HCT116 (cell line): Measurements from ENCODE around the gene LCP1.

Experiments
- EGR1 ChIP-seq: IDR thresholded peaks from 2 replicates; pipeline ENCODE4 v1.6.1; 2012; ENCODE audit warnings: low read depth
- EZH2 ChIP-seq: fragments of 200-600 bp; sonication (generic); IDR thresholded peaks from 2 replicates; pipeline ENCODE4 v1.6.1; 2017; ENCODE audit warnings: antibody characterized with exemption, mixed run types
- EZH2phosphoT487 ChIP-seq: fragments of 200-600 bp; IDR thresholded peaks from 2 replicates; pipeline ENCODE4 v1.6.1; 2018; ENCODE audit warnings: antibody characterized with exemption, borderline replicate concordance
- POLR2A ChIP-seq: IDR thresholded peaks from 2 replicates; pipeline ENCODE4 v1.7.0; 2011; ENCODE audit warnings: borderline replicate concordance; ENCODE audit not compliant: insufficient read depth, insufficient read length; ENCODE audit errors: extremely low read depth
- TF ChIP-seq, protein P1 (sequence below), 3 experiments: fragments of 200-600 bp in 1 of 3; sonication (generic) in 1 of 3; IDR thresholded peaks in 2 of 3; conservative IDR thresholded peaks in 1 of 3; 2 replicates each; pipeline ENCODE4 v1.5.1; 2012 to 2017; ENCODE audit warnings: low read depth in 2 of 3, low read length in 2 of 3, antibody characterized with exemption in 1 of 3, borderline replicate concordance in 1 of 3, control low read depth in 1 of 3, mild to moderate bottlenecking in 1 of 3, mixed read lengths in 1 of 3, mixed run types in 1 of 3, moderate library complexity in 1 of 3; ENCODE audit not compliant: insufficient read depth in 1 of 3
- TF ChIP-seq, protein P2 (sequence below): IDR thresholded peaks from 2 replicates; pipeline ENCODE4 v1.6.1; 2012; ENCODE audit warnings: low read depth

DNA sequence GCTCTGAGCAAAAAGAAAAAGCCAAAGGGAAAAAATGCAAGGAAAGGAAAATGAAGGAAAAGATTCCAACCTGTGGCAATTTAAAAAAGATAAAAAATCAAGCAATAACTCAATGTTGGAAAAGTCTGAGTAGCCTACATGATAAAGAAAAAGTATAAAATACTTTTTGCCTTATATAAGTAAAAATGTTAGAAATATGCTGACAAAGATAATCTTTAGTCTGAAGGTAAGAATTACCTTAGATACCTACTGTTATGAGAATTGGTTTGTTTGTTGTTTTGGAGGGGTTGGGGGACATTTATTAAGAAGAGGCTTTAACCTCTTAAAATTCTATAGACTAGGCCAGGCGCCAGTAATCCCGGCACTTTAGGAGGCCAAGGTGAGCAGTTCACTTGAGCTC lies 47.5 kb downstream of the LCP1 start:
- TF ChIP-seq EZH2, result no peak
- TF ChIP-seq, protein P1, sequence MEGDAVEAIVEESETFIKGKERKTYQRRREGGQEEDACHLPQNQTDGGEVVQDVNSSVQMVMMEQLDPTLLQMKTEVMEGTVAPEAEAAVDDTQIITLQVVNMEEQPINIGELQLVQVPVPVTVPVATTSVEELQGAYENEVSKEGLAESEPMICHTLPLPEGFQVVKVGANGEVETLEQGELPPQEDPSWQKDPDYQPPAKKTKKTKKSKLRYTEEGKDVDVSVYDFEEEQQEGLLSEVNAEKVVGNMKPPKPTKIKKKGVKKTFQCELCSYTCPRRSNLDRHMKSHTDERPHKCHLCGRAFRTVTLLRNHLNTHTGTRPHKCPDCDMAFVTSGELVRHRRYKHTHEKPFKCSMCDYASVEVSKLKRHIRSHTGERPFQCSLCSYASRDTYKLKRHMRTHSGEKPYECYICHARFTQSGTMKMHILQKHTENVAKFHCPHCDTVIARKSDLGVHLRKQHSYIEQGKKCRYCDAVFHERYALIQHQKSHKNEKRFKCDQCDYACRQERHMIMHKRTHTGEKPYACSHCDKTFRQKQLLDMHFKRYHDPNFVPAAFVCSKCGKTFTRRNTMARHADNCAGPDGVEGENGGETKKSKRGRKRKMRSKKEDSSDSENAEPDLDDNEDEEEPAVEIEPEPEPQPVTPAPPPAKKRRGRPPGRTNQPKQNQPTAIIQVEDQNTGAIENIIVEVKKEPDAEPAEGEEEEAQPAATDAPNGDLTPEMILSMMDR (IDR thresholded peaks at IDR 0.05 in 2 of 3, conservative IDR thresholded peaks at IDR 0.05 in 1 of 3; ENCODE audit: borderline replicate concordance in 1 of 3, insufficient read depth in 1 of 3, low read depth in 2 of 3, low read length in 2 of 3), result no peak
- TF ChIP-seq POLR2A, result no peak
- TF ChIP-seq EGR1, result no peak
- no peak for TF ChIP-seq EZH2phosphoT487
- TF ChIP-seq, protein P2, sequence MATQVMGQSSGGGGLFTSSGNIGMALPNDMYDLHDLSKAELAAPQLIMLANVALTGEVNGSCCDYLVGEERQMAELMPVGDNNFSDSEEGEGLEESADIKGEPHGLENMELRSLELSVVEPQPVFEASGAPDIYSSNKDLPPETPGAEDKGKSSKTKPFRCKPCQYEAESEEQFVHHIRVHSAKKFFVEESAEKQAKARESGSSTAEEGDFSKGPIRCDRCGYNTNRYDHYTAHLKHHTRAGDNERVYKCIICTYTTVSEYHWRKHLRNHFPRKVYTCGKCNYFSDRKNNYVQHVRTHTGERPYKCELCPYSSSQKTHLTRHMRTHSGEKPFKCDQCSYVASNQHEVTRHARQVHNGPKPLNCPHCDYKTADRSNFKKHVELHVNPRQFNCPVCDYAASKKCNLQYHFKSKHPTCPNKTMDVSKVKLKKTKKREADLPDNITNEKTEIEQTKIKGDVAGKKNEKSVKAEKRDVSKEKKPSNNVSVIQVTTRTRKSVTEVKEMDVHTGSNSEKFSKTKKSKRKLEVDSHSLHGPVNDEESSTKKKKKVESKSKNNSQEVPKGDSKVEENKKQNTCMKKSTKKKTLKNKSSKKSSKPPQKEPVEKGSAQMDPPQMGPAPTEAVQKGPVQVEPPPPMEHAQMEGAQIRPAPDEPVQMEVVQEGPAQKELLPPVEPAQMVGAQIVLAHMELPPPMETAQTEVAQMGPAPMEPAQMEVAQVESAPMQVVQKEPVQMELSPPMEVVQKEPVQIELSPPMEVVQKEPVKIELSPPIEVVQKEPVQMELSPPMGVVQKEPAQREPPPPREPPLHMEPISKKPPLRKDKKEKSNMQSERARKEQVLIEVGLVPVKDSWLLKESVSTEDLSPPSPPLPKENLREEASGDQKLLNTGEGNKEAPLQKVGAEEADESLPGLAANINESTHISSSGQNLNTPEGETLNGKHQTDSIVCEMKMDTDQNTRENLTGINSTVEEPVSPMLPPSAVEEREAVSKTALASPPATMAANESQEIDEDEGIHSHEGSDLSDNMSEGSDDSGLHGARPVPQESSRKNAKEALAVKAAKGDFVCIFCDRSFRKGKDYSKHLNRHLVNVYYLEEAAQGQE, result no peak
